ENCODE measurements around the gene UACA. TPM values are rescaled to one million over a fixed set of nuclear protein-coding genes. Genes with fewer than 3 reads are reported as not detected.

UACA gene
- total and polyA plus RNA-seq, 9 of the 15 experiments (the other 6 are each of a cell fraction or from before 2014, with no cell fraction given) = 0.06 to 0.33 (median 0.15) TPM; not detected in 5

DNA sequence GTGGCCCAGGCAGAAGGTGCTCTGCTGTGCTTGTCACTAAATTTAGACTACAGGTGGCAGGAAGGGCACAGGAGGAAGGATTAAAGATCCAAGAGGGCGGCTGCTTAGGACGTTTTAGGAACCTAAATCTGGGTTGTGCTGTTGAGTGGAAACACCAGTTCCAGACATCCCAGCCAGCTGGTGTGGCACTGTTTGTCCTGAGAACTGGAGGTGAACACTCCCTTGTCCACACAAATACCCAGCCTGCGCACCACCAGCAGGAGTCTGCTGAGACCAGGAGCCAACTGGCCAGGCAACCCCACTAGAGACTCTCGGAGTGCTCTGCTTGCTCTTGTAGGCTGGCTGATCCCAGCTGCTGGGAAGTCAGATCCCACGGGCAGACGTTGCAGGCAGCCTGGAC, 30.3 kb upstream of the UACA start:
- H3K79me2 ChIP-seq (ENCODE audit: control insufficient read depth, insufficient read depth, low read length) = no peaks in the 10 kb centered on the region
- H3K9ac ChIP-seq (ENCODE audit: insufficient read depth in 1 of 2, low read depth in 2 of 2, low read length in 2 of 2) = no peak overlapping the region
- ChIA-PET CTCF (ENCODE audit: low intra/inter-chr PET ratio) (no interaction called here), POLR2A (no interaction called here)
- H3K36me3 ChIP-seq (ENCODE audit: control insufficient read depth, insufficient read depth, low read length) = no peaks in the 10 kb centered on the region
- H3K27me3 ChIP-seq (ENCODE audit: control insufficient read depth in 2 of 2, insufficient read depth in 2 of 2, low read length in 2 of 2) = peaks cover 0 to 2% of the 10 kb centered on the region in 2 experiments; a peak in 1 of 5 replicates
- ATAC-seq = no peak
- no peak for FAIRE-seq
- in situ Hi-C loops (cut with MboI) = no loop called here
- H2AFZ ChIP-seq (ENCODE audit: low read depth, low read length) = no peak overlapping the region
- intact Hi-C loops (cut with micrococcal nuclease) = no loop called here
- no peaks in the 10 kb centered on the region for H4K20me1 ChIP-seq (replicated peaks; ENCODE audit: control insufficient read depth, insufficient read depth, low read length)
- no peaks in the 10 kb centered on the region for H3K9me3 ChIP-seq (replicated peaks; ENCODE audit: control insufficient read depth, insufficient read depth, low read depth, low read length)
- no peaks in the 10 kb centered on the region; a peak in 2 of 5 replicates for H3K4me1 ChIP-seq (replicated peaks in 1 of 2; ENCODE audit: control insufficient read depth in 2 of 2, insufficient read depth in 2 of 2, low read length in 2 of 2)
- TF ChIP-seq ZNF23 (CRISPR knock-in tag; IDR thresholded peaks at IDR 0.05) (no peak), SMAD1 (IDR thresholded peaks at IDR 0.05; ENCODE audit: low read depth, low read length, partially characterized antibody) (no peak), ZNF263 (CRISPR knock-in tag; IDR thresholded peaks at IDR 0.05; ENCODE audit: borderline replicate concordance) (no peak), NCOA2 (IDR thresholded peaks at IDR 0.05; ENCODE audit: partially characterized antibody in 2 of 2) (no peak), ZNF584 (CRISPR knock-in tag; IDR thresholded peaks at IDR 0.05; ENCODE audit: low read depth) (no peak), MCM7 (IDR thresholded peaks at IDR 0.05) (no peak)
- TF ChIP-seq, protein P1, sequence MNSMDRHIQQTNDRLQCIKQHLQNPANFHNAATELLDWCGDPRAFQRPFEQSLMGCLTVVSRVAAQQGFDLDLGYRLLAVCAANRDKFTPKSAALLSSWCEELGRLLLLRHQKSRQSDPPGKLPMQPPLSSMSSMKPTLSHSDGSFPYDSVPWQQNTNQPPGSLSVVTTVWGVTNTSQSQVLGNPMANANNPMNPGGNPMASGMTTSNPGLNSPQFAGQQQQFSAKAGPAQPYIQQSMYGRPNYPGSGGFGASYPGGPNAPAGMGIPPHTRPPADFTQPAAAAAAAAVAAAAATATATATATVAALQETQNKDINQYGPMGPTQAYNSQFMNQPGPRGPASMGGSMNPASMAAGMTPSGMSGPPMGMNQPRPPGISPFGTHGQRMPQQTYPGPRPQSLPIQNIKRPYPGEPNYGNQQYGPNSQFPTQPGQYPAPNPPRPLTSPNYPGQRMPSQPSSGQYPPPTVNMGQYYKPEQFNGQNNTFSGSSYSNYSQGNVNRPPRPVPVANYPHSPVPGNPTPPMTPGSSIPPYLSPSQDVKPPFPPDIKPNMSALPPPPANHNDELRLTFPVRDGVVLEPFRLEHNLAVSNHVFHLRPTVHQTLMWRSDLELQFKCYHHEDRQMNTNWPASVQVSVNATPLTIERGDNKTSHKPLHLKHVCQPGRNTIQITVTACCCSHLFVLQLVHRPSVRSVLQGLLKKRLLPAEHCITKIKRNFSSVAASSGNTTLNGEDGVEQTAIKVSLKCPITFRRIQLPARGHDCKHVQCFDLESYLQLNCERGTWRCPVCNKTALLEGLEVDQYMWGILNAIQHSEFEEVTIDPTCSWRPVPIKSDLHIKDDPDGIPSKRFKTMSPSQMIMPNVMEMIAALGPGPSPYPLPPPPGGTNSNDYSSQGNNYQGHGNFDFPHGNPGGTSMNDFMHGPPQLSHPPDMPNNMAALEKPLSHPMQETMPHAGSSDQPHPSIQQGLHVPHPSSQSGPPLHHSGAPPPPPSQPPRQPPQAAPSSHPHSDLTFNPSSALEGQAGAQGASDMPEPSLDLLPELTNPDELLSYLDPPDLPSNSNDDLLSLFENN (IDR thresholded peaks at IDR 0.05; ENCODE audit: low read depth in 2 of 2, low read length in 2 of 2) = no peak
- DNase-seq (ENCODE audit: extremely low read depth in 1 of 4, low spot score in 3 of 4) = no peak
- BruUV-seq (replicated peaks) = no TSS peak
- H3K9me1 ChIP-seq (ENCODE audit: control insufficient read depth, insufficient read depth, low read length) = no peaks in the 10 kb centered on the region
- 0% methylated on average over 5 of the region's 6 CpGs for WGBS (ENCODE audit: insufficient coverage, low coverage, missing lambda C conversion rate)
- H3K4me2 ChIP-seq (ENCODE audit: insufficient read depth, low read length) = no peak overlapping the region
- no peak overlapping the region for H3K4me3 ChIP-seq
- H3K27ac ChIP-seq (ENCODE audit: extremely low read depth, low read depth, low read length) = no peak overlapping the region

Data from K562 (cell line).